ENCODE data around the gene KCNH6.

The KCNH6 gene

DNA sequence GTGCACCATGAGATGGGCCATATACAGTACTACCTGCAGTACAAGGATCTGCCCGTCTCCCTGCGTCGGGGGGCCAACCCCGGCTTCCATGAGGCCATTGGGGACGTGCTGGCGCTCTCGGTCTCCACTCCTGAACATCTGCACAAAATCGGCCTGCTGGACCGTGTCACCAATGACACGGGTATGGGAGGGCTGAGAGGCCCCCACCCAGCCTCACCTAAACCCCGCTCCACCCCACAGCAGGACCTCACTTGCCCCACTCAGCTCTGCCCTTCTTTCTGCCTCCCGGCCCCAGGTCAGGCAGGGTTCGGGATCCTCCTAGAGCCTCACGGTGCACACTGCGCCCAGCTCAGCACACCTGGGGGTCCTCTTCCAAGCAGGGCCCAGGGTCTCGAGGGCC lies 40.6 kb upstream of the KCNH6 start:
- H3K27ac ChIP-seq = no peak overlapping the region
- TF ChIP-seq, protein P1, sequence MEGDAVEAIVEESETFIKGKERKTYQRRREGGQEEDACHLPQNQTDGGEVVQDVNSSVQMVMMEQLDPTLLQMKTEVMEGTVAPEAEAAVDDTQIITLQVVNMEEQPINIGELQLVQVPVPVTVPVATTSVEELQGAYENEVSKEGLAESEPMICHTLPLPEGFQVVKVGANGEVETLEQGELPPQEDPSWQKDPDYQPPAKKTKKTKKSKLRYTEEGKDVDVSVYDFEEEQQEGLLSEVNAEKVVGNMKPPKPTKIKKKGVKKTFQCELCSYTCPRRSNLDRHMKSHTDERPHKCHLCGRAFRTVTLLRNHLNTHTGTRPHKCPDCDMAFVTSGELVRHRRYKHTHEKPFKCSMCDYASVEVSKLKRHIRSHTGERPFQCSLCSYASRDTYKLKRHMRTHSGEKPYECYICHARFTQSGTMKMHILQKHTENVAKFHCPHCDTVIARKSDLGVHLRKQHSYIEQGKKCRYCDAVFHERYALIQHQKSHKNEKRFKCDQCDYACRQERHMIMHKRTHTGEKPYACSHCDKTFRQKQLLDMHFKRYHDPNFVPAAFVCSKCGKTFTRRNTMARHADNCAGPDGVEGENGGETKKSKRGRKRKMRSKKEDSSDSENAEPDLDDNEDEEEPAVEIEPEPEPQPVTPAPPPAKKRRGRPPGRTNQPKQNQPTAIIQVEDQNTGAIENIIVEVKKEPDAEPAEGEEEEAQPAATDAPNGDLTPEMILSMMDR (conservative IDR thresholded peaks at IDR 0.05) = no peak

DNA sequence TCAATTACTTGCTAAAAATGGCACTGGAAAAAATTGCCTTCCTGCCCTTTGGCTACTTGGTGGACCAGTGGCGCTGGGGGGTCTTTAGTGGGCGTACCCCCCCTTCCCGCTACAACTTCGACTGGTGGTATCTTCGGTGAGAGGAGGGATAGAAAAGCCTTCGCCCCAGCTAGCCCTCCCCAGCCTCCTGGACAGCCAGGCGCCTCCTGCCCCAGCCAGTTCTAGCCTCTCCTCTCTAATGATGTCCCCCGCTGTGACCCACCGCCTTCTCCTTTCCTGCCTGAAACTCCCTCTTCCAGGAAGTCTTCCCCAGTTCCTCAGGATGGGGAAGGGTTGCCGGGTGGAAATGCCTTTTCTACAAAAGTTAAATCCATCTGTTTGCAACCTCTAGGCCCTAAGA lies 40.1 kb upstream of the KCNH6 start:
- no peak overlapping the region for H3K27ac ChIP-seq
- TF ChIP-seq, protein P1 (conservative IDR thresholded peaks at IDR 0.05) = no peak

DNA sequence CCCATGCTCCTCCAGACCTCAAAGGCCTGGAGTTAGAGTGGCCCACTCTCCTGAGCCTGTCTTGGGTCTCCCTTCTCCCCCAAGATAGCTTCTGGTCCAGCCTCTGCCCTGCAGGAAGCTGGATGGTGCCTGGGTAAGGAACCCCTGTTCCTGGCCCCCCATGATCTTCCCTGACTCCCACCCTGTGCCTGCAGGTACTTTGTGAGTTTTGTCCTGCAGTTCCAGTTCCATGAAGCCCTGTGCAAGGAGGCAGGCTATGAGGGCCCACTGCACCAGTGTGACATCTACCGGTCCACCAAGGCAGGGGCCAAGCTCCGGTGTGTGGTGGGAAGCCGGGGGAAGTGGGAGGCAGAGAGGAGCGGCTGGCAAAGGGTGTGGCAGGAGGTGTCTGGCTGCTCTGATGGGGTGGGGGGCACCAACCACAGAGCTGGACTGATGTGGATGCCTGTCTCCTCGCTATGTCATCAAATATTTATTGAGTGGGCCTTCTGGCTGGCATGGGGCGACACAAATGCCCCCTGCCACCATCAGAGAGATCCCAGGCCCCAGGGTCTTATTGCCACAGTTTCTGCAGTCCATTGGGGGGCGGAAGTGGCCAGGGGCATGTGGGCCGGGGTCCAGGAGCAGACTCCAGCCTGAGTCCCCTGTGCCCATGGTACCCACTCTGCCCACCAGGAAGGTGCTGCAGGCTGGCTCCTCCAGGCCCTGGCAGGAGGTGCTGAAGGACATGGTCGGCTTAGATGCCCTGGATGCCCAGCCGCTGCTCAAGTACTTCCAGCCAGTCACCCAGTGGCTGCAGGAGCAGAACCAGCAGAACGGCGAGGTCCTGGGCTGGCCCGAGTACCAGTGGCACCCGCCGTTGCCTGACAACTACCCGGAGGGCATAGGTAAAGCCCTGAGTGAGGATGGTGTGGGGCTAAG lies 39.2 kb upstream of the KCNH6 start:
- no peak overlapping the region for H3K27ac ChIP-seq
- TF ChIP-seq, protein P1 (conservative IDR thresholded peaks at IDR 0.05) = no peak

DNA sequence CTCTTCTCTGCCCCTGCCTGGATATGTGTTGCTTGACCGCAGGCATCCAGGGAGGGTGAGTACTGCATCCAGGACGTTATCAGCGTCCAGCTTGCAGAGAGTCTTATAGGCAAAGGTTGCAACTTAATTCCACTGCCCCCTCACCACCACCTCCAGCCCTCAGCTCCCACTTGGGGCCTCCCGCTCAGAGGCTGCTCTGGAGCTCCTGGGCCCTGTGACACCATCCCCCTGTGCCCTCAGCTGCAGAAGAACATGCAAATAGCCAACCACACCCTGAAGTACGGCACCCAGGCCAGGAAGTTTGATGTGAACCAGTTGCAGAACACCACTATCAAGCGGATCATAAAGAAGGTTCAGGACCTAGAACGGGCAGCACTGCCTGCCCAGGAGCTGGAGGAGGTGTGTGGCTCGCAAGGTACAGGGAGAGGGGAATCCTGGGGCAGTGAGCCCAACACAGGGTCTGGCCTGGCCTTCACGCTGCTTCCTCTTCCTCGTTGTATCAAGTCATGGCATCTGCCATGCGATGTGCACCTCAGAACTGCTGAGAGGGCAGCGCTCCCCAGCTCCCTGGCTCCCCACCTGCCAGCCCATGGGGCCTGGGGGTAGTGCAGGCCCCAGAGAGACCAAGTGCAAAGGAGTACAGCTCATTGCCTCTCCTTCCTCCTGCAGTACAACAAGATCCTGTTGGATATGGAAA lies 36.7 kb upstream of the KCNH6 start:
- TF ChIP-seq, protein P1 (conservative IDR thresholded peaks at IDR 0.05) = no peak
- H3K27ac ChIP-seq = no peak overlapping the region

DNA sequence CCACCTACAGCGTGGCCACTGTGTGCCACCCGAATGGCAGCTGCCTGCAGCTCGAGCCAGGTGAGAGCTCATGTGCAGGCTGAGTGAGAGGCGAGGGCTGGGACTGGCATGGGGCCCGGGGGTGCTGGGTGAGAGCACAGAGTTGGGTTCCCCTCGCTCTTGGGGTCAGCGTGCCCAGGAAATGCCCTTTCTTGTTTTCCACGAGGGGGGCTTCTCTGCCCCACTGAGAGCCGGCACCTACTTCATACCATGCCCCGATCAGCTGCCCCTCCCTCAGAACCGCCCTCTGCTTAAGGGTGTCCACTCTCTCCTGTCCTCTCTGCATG lies 36.2 kb upstream of the KCNH6 start:
- H3K27ac ChIP-seq = no peak overlapping the region
- TF ChIP-seq, protein P1 (conservative IDR thresholded peaks at IDR 0.05) = no peak

DNA sequence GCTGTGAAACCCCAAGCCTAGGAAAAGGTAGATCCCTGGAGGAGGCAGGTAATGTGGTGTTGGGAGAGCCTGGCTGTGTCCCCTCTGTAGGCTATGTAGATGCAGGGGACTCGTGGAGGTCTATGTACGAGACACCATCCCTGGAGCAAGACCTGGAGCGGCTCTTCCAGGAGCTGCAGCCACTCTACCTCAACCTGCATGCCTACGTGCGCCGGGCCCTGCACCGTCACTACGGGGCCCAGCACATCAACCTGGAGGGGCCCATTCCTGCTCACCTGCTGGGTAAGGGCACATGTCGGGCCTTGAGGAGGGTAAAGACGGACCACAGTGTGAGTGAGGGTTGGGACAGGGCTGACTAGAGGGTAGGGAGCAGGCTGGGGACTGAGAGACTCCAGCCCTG lies 34.3 kb upstream of the KCNH6 start:
- no peak overlapping the region for H3K27ac ChIP-seq
- TF ChIP-seq, protein P1 (conservative IDR thresholded peaks at IDR 0.05) = no peak

DNA sequence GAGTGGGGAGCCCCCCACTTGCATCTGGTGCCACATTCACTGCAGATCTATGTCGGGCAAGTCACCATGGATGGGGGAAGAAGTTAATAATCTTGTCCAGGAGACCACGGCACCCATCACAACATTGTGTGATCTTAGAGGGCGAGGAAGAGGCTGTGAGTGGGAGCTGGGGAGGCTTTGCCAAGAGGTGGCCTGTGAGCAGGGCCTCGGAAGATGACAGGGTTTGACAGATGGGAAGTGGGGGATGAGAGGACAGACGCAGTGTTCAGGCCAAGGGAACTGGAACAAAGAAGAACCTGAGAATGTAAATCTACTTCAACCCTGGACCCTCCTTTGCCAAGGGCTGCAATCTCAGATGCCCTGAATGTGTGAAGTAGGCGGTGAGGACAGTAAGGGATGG lies 33.9 kb upstream of the KCNH6 start:
- TF ChIP-seq, protein P1 (conservative IDR thresholded peaks at IDR 0.05) = no peak
- H3K27ac ChIP-seq = no peak overlapping the region

Measured in VCaP (cell line).